Breast epithelium (tissue), 4 donors: ENCODE measurements around the gene GRIA3. TPM values are rescaled to one million over a fixed set of nuclear protein-coding genes. Genes with fewer than 3 reads are reported as not detected.

Experiments
- DNase-seq, 2 donors: peaks; one replicate each; pipeline ENCODE4 v3.0.0-alpha.2; 2019; ENCODE audit warnings: low spot score in 2 of 2
- H3K27ac ChIP-seq, 2 donors: fragments of 200-600 bp; sonication (generic) in 1 of 2; one replicate each; pipeline ENCODE4 v1.5.1; 2016 to 2019; ENCODE audit warnings: mild to moderate bottlenecking in 1 of 2
- H3K27me3 ChIP-seq, 2 donors: fragments of 200-600 bp; sonication (generic) in 1 of 2; one replicate each; pipeline versions ENCODE4 v1.5.1 to v1.6.0; 2017 to 2019; ENCODE audit warnings: control low read depth in 1 of 2, mild to moderate bottlenecking in 1 of 2
- H3K36me3 ChIP-seq: fragments of 200-600 bp; one replicate; pipeline ENCODE4 v1.5.1; 2019
- H3K4me1 ChIP-seq, 2 donors: fragments of 200-600 bp; sonication (generic); one replicate each; pipeline ENCODE4 v1.5.1; 2016 to 2019; ENCODE audit warnings: control low read depth in 1 of 2
- H3K4me3 ChIP-seq, 3 donors: fragments of 200-600 bp; sonication (generic); 1 replicate in 2 of 3; 2 replicates in 1 of 3; pipeline ENCODE4 v1.5.1; 2016 to 2019; ENCODE audit warnings: mild to moderate bottlenecking in 3 of 3, moderate library complexity in 2 of 3
- H3K9me3 ChIP-seq, 2 donors: fragments of 200-600 bp; sonication (generic) in 1 of 2; one replicate each; pipeline ENCODE4 v1.5.1; 2016 to 2019; ENCODE audit warnings: control low read depth in 1 of 2
- CTCF ChIP-seq, 3 donors: fragments of 450-650 bp; IDR thresholded peaks; one replicate each; pipeline ENCODE4 v1.5.1; 2016 to 2017; ENCODE audit warnings: antibody characterized with exemption in 3 of 3, mild to moderate bottlenecking in 3 of 3, moderate library complexity in 3 of 3
- POLR2A ChIP-seq: fragments of 450-650 bp; IDR thresholded peaks from one replicate; pipeline ENCODE4 v1.6.1; 2016; ENCODE audit warnings: antibody characterized with exemption, mild to moderate bottlenecking, moderate library complexity
- POLR2AphosphoS5 ChIP-seq, 3 donors: sonication (generic); formaldehyde crosslinking; IDR thresholded peaks; one replicate each; pipeline ENCODE4 v1.6.1; 2017; ENCODE audit warnings: antibody characterized with exemption in 3 of 3
- intact Hi-C: fragments of 100-400 bp; cut with DNase I; formaldehyde crosslinking; loops from one replicate; pipeline ENCODE4 v1.15.1; 2023; ENCODE audit warnings: low total_unique reads
- total RNA-seq, 3 donors: library from RNA; depleted of rRNA; stranded (reverse); fragments of >200 nt; gene quantifications; one replicate each; pipeline ENCODE4 v1.1.0, GENCODE V29; 2016

GRIA3 gene
- total RNA-seq, 3 donors from 2014 or later = 0.98 to 2.6 (median 1.9) TPM

GRCh38 chrX:123202523-123202922, 18.4 kb downstream of the GRIA3 start:
- H3K9me3 ChIP-seq = no peaks in the 10 kb centered on the region
- intact Hi-C loops = no loop called here
- H3K27ac ChIP-seq = no peak overlapping the region
- DNase-seq = no peak
- TF ChIP-seq POLR2A (no peak), CTCF (IDR thresholded peaks at IDR 0.05) (no peak), POLR2AphosphoS5 (IDR thresholded peaks at IDR 0.05) (no peak)
- no peaks in the 10 kb centered on the region for H3K4me1 ChIP-seq
- peaks cover 0 to 3% of the 10 kb centered on the region in 2 donors for H3K27me3 ChIP-seq
- no peaks in the 10 kb centered on the region for H3K36me3 ChIP-seq
- no peak overlapping the region for H3K4me3 ChIP-seq

- H3K4me3 ChIP-seq = no peak overlapping the region
- H3K36me3 ChIP-seq = no peaks in the 10 kb centered on the region
- no peaks in the 10 kb centered on the region for H3K4me1 ChIP-seq
- DNase-seq = no peak
- peaks cover 0 to 3% of the 10 kb centered on the region in 2 donors for H3K27me3 ChIP-seq
- H3K27ac ChIP-seq = no peak overlapping the region
- intact Hi-C loops = no loop called here
- H3K9me3 ChIP-seq = no peaks in the 10 kb centered on the region
- no peak for TF ChIP-seq POLR2AphosphoS5 (IDR thresholded peaks at IDR 0.05)
- TF ChIP-seq POLR2A = no peak
- no peak for TF ChIP-seq CTCF (IDR thresholded peaks at IDR 0.05)
Observed at GRCh38 chrX:123203772-123204171, 19.7 kb downstream of the GRIA3 start.

GRCh38 chrX:123206176-123206575, 22.1 kb downstream of the GRIA3 start:
- DNase-seq = no peak
- Histone ChIP-seq H3K4me3 (no peak overlapping the region), H3K9me3 (no peaks in the 10 kb centered on the region), H3K27me3 (peaks cover 0 to 3% of the 10 kb centered on the region in 2 donors), H3K27ac (no peak overlapping the region), H3K36me3 (no peaks in the 10 kb centered on the region), H3K4me1 (no peaks in the 10 kb centered on the region)
- TF ChIP-seq POLR2AphosphoS5 (IDR thresholded peaks at IDR 0.05) = no peak
- intact Hi-C loops = no loop called here

- H3K9me3 ChIP-seq = no peaks in the 10 kb centered on the region
- DNase-seq = no peak
- TF ChIP-seq CTCF (IDR thresholded peaks at IDR 0.05) (no peak), POLR2A (no peak), POLR2AphosphoS5 (IDR thresholded peaks at IDR 0.05) (no peak)
- no peak overlapping the region for H3K27ac ChIP-seq
- H3K27me3 ChIP-seq = peaks cover 0 to 3% of the 10 kb centered on the region in 2 donors
- intact Hi-C loops = no loop called here
- H3K4me1 ChIP-seq = no peaks in the 10 kb centered on the region
- no peaks in the 10 kb centered on the region for H3K36me3 ChIP-seq
- no peak overlapping the region for H3K4me3 ChIP-seq
Observed at GRCh38 chrX:123210252-123210651, 26.2 kb downstream of the GRIA3 start.

- H3K36me3 ChIP-seq = no peaks in the 10 kb centered on the region
- no peaks in the 10 kb centered on the region for H3K27me3 ChIP-seq
- TF ChIP-seq POLR2AphosphoS5 (IDR thresholded peaks at IDR 0.05) = no peak
- TF ChIP-seq POLR2A = no peak
- TF ChIP-seq CTCF (IDR thresholded peaks at IDR 0.05) = no peak
- no peak overlapping the region for H3K27ac ChIP-seq
- H3K4me1 ChIP-seq = no peaks in the 10 kb centered on the region
- no peak overlapping the region for H3K4me3 ChIP-seq
- intact Hi-C loops = no loop called here
- DNase-seq = no peak
- H3K9me3 ChIP-seq = no peaks in the 10 kb centered on the region
Observed at GRCh38 chrX:123215397-123216089, 31.5 kb downstream of the GRIA3 start.
